A549 (cell line): Measurements from ENCODE around the gene ADGRG6. TPM values are rescaled to one million over a fixed set of nuclear protein-coding genes. Genes with fewer than 3 reads are reported as not detected.

Experiments used
- ATAC-seq, 2 experiments: fragments of 200-7000 bp in 1 of 2; fragments of >200 bp in 1 of 2; cut with Nextera tagmentation in 1 of 2; cut with Tn5 transposase in 1 of 2; 3 replicates each; pipeline versions ENCODE4 v1.8.0 to v1.9.1; 2018 to 2020; ENCODE audit warnings: mild to moderate bottlenecking in 1 of 2, moderate library complexity in 1 of 2
- CTCF ChIA-PET: fragments of 300-600 bp; sonication (Branson Sonifier 250); formaldehyde crosslinking; extraction: SDS; loops from one replicate; lab custom pipeline; 2021; ENCODE audit warnings: antibody characterized with exemption, inconsistent platforms; lab: Yijun Ruan, JAX
- POLR2A ChIA-PET: fragments of 350-600 bp; formaldehyde crosslinking; extraction: SDS; loops from one replicate; lab custom pipeline; 2021; ENCODE audit warnings: antibody characterized with exemption, inconsistent platforms; lab: Yijun Ruan, JAX
- DNase-seq, 2 experiments: peaks; one replicate each; pipeline versions ENCODE4 v3.0.0 to v3.0.0-alpha.2; 2011 to 2016; ENCODE audit warnings: low read depth in 1 of 2, low spot score in 1 of 2
- FAIRE-seq: peaks from 2 replicates; lab custom pipeline; 2011; peaks lifted over from hg19 to GRCh38; lab: Jason Lieb, UNC
- H3K27ac ChIP-seq, 2 experiments: fragments of >200 bp; sonication (Bioruptor Twin); formaldehyde crosslinking; 3 replicates each; pipeline ENCODE4 v1.5.1; 2016 to 2017
- H3K4me1 ChIP-seq: fragments of >200 bp; sonication (Bioruptor Twin); formaldehyde crosslinking; 3 replicates; pipeline ENCODE4 v1.6.1; 2016
- H3K4me2 ChIP-seq: fragments of >200 bp; sonication (Bioruptor Twin); formaldehyde crosslinking; 3 replicates; pipeline ENCODE4 v1.6.1; 2016
- H3K4me3 ChIP-seq: fragments of >200 bp; sonication (Bioruptor Twin); formaldehyde crosslinking; 3 replicates; pipeline ENCODE4 v1.5.1; 2016
- H3K9me3 ChIP-seq: fragments of >200 bp; sonication (Bioruptor Twin); formaldehyde crosslinking; 3 replicates; pipeline ENCODE4 v1.6.1; 2016
- BHLHE40 ChIP-seq: IDR thresholded peaks from 2 replicates; pipeline ENCODE4 v1.6.1; 2012; ENCODE audit warnings: low read depth, low read length, inconsistent platforms
- CBX2 ChIP-seq: fragments of 200-600 bp; sonication (generic); IDR thresholded peaks from 2 replicates; pipeline ENCODE4 v1.6.1; 2016; ENCODE audit warnings: low read depth, mild to moderate bottlenecking, borderline replicate concordance
- CBX8 ChIP-seq: fragments of 200-600 bp; sonication (generic); IDR thresholded peaks from 2 replicates; pipeline ENCODE4 v1.6.1; 2016
- CEBPB ChIP-seq, 2 experiments: fragments of >200 bp in 1 of 2; sonication (Bioruptor Twin) in 1 of 2; formaldehyde crosslinking in 1 of 2; IDR thresholded peaks; 2 replicates each; pipeline ENCODE4 v1.6.1; 2012 to 2016
- CHD4 ChIP-seq: fragments of 200-600 bp; sonication (generic); IDR thresholded peaks from 2 replicates; pipeline ENCODE4 v1.6.1; 2016; ENCODE audit warnings: antibody characterized with exemption, mild to moderate bottlenecking, borderline replicate concordance
- EP300 ChIP-seq, 2 experiments: fragments of >200 bp; sonication (Bioruptor Twin); formaldehyde crosslinking; IDR thresholded peaks; 2 replicates in 1 of 2; 3 replicates in 1 of 2; pipeline ENCODE4 v1.6.1; 2016 to 2017
- ESRRA ChIP-seq: fragments of 150-350 bp; IDR thresholded peaks from 2 replicates; pipeline ENCODE4 v1.6.1; 2014; ENCODE audit warnings: mild to moderate bottlenecking, low read length, borderline replicate concordance
- FOSL2 ChIP-seq, 2 experiments: fragments of 450-650 bp in 1 of 2; fragments of >200 bp in 1 of 2; sonication (Bioruptor Twin) in 1 of 2; formaldehyde crosslinking; IDR thresholded peaks; 2 replicates each; pipeline versions ENCODE4 v1.5.0 to v1.6.1; 2016 to 2020; ENCODE audit warnings: mild to moderate bottlenecking in 1 of 2, moderate library complexity in 1 of 2
- FOXS1 ChIP-seq: fragments of 250-450 bp; sonication (Bioruptor Pico); IDR thresholded peaks from 2 replicates; pipeline ENCODE4 v1.5.0; 2020; ENCODE audit warnings: mild to moderate bottlenecking, moderate library complexity
- GATA3 ChIP-seq: IDR thresholded peaks from 2 replicates; pipeline ENCODE4 v1.6.1; 2012; ENCODE audit warnings: borderline replicate concordance
- HDAC2 ChIP-seq: fragments of 200-600 bp; sonication (generic); IDR thresholded peaks from 2 replicates; pipeline ENCODE4 v1.6.1; 2016
- HOXA7 ChIP-seq: fragments of 250-450 bp; sonication (Bioruptor Pico); IDR thresholded peaks from 2 replicates; pipeline ENCODE4 v1.5.0; 2020; ENCODE audit warnings: mild to moderate bottlenecking, moderate library complexity
- HOXB5 ChIP-seq: fragments of 250-450 bp; sonication (Bioruptor Pico); IDR thresholded peaks from 2 replicates; pipeline ENCODE4 v1.5.0; 2020; ENCODE audit warnings: mild to moderate bottlenecking, moderate library complexity
- JUN ChIP-seq, 2 experiments: fragments of >200 bp; sonication (Bioruptor Twin); formaldehyde crosslinking; IDR thresholded peaks; 2 replicates in 1 of 2; 3 replicates in 1 of 2; pipeline ENCODE4 v1.6.1; 2016 to 2017
- JUNB ChIP-seq: fragments of >200 bp; sonication (Bioruptor Twin); formaldehyde crosslinking; IDR thresholded peaks from 2 replicates; pipeline ENCODE4 v1.6.1; 2016
- KDM1A ChIP-seq: fragments of 200-600 bp; sonication (generic); IDR thresholded peaks from 2 replicates; pipeline ENCODE4 v1.6.1; 2016; ENCODE audit warnings: low read depth, mild to moderate bottlenecking
- MAFK ChIP-seq: fragments of 450-650 bp; IDR thresholded peaks from 2 replicates; pipeline ENCODE4 v1.6.1; 2014; ENCODE audit not compliant: partially characterized antibody
- MAZ ChIP-seq: fragments of 150-350 bp; IDR thresholded peaks from 2 replicates; pipeline ENCODE4 v1.6.1; 2014; ENCODE audit warnings: antibody characterized with exemption, low read depth, low read length, borderline replicate concordance
- NPAS2 ChIP-seq: fragments of 250-450 bp; sonication (Bioruptor Pico); IDR thresholded peaks from 2 replicates; pipeline ENCODE4 v1.8.0; 2022; ENCODE audit warnings: mild to moderate bottlenecking, moderate library complexity, borderline replicate concordance
- NR3C1 ChIP-seq: fragments of >200 bp; sonication (Bioruptor Twin); formaldehyde crosslinking; IDR thresholded peaks from 3 replicates; pipeline ENCODE4 v1.6.1; 2017
- PHF8 ChIP-seq: fragments of 200-600 bp; sonication (generic); IDR thresholded peaks from 2 replicates; pipeline ENCODE4 v1.6.1; 2016; ENCODE audit warnings: low read depth, mild to moderate bottlenecking, antibody characterized with exemption, moderate library complexity, borderline replicate concordance
- POLR2A ChIP-seq: IDR thresholded peaks from 2 replicates; pipeline ENCODE4 v1.6.1; 2012; ENCODE audit warnings: mild to moderate bottlenecking, low read length
- RARB ChIP-seq: fragments of 250-450 bp; sonication (Bioruptor Pico); IDR thresholded peaks from 2 replicates; pipeline ENCODE4 v1.8.0; 2021; ENCODE audit warnings: mild to moderate bottlenecking, moderate library complexity
- RFX5 ChIP-seq: fragments of 450-650 bp; IDR thresholded peaks from 2 replicates; pipeline ENCODE4 v1.7.1; 2014; ENCODE audit warnings: antibody characterized with exemption, mild to moderate bottlenecking, moderate library complexity
- RNF2 ChIP-seq: fragments of 200-600 bp; sonication (generic); IDR thresholded peaks from 2 replicates; pipeline ENCODE4 v1.6.1; 2016; ENCODE audit warnings: low read depth, mild to moderate bottlenecking, antibody characterized with exemption, moderate library complexity, borderline replicate concordance
- SMC3 ChIP-seq: fragments of >200 bp; sonication (Bioruptor Twin); formaldehyde crosslinking; IDR thresholded peaks from 3 replicates; pipeline ENCODE4 v1.6.1; 2018; ENCODE audit warnings: inconsistent platforms
- TFCP2L1 ChIP-seq: fragments of 250-450 bp; sonication (Bioruptor Pico); IDR thresholded peaks from 2 replicates; pipeline ENCODE4 v1.5.0; 2021; ENCODE audit warnings: mild to moderate bottlenecking
- TP53 ChIP-seq: fragments of 250-450 bp; sonication (Bioruptor Pico); IDR thresholded peaks from 2 replicates; pipeline ENCODE4 v1.5.0; 2021; ENCODE audit warnings: mild to moderate bottlenecking, moderate library complexity
- WGBS: methylation state at CpG from one replicate; pipeline ENCODE4 v1.1.6; 2017; ENCODE audit errors: missing lambda C conversion rate; 5-methylcytosine and 5-hydroxymethylcytosine counted together
- polyA plus RNA-seq, 4 experiments: library from polyadenylated mRNA; depleted of rRNA in 3 of 4; stranded (reverse); fragments of >200 nt; fragmentation: RNase III in 1 of 4; extraction: RNeasy Plus Mini Kit Qiagen cat#74134 plus additional on column Dnase treatment in 1 of 4; gene quantifications; 2 replicates in 3 of 4; 3 replicates in 1 of 4; pipeline ENCODE4 v1.2.3, GENCODE V29; 2011 to 2017
- TF ChIP-seq, protein P1 (sequence below): IDR thresholded peaks from 2 replicates; pipeline ENCODE4 v1.6.1; 2012; ENCODE audit warnings: low read depth, borderline replicate concordance
- TF ChIP-seq, protein P2 (sequence below): fragments of 150-350 bp; IDR thresholded peaks from 2 replicates; pipeline ENCODE4 v1.6.1; 2014; ENCODE audit warnings: low read depth, mild to moderate bottlenecking, low read length
- TF ChIP-seq, protein P3 (sequence below): IDR thresholded peaks from 2 replicates; pipeline ENCODE4 v1.6.1; 2012

Gene ADGRG6
- polyA plus RNA-seq, 2 of the 4 experiments (the other 2 are of a cell fraction), result 55.4 to 181 TPM

DNA sequence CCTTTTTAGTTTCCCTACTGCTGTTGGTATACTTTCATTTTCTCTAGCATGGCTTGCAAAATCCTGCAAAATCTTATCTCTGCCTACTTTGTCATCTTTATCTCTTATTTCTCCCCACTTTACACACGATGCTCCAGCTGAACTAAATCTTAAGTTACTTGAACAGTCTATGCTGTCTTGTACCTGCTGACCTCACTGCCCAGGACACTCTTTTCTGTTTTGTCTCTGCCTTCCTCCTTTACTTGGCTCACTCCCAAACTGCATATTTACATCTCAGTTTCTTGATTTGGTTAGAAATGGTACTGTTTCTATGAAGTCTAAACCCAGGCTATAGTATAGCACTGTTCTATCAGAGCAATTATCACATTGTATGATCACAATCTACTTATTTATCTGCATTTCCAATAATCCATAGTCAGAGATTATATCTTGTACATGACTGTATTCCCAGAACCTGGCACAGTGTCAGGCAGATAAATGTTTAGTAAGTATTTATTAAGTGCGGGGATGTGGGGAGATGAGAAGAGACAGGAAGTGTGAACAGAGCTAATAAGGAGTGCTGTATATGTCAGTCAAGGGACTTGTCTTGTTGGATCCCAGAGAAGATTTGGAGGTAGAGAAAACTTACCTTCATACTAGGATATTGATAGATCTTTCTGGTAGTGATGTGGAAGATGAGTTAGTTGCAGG, 57.6 kb downstream of the ADGRG6 start (continued):
- no peak for TF ChIP-seq JUNB

DNA sequence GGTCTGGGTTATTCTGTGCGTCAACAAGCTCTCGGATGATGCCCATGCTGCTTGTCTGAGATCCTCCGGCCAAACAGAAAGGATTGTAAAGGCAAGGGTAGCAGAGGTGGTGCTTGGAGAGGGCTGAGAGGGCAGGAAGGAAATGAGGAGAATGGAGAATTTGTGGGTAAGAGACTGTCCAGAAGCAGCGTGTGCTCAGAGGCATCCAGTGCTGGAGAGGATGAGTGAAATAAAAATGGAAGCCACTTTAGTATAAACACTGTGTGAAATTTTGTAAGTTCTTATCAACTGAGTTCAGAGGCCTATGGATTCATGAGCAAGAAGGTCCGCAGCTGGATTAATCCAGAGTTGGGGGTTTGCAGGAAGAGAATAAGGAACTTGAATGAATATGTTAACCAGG, 59.5 kb downstream of the ADGRG6 start:
- 87% methylated on average over 5 of the region's 5 CpGs for WGBS
- ChIA-PET POLR2A (interaction anchor here (0.6 to 1.1 kb wide), 2 partner anchors 13 to 15 kb away, joined by 3 to 5 read pairs; no protein-coding TSS in a partner anchor), CTCF (no interaction called here)
- peaks cover 89% of the 10 kb centered on the region for H3K4me1 ChIP-seq
- peak overlapping the region; percentile 70 to 78 for H3K27ac ChIP-seq
- DNase-seq (no peak), ATAC-seq (peak; percentile 27 to 39; a peak in 3 of 6 replicates), FAIRE-seq (no peak)
- H3K4me2 ChIP-seq, result peak overlapping the region; percentile 66
- H3K4me3 ChIP-seq, result no peak overlapping the region
- TF ChIP-seq SMC3 (no peak), HOXA7 (no peak), RFX5 (no peak), RNF2 (no peak)
- TF ChIP-seq, protein P1, sequence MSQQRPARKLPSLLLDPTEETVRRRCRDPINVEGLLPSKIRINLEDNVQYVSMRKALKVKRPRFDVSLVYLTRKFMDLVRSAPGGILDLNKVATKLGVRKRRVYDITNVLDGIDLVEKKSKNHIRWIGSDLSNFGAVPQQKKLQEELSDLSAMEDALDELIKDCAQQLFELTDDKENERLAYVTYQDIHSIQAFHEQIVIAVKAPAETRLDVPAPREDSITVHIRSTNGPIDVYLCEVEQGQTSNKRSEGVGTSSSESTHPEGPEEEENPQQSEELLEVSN, result no peak
- no peaks in the 10 kb centered on the region for H3K9me3 ChIP-seq

DNA sequence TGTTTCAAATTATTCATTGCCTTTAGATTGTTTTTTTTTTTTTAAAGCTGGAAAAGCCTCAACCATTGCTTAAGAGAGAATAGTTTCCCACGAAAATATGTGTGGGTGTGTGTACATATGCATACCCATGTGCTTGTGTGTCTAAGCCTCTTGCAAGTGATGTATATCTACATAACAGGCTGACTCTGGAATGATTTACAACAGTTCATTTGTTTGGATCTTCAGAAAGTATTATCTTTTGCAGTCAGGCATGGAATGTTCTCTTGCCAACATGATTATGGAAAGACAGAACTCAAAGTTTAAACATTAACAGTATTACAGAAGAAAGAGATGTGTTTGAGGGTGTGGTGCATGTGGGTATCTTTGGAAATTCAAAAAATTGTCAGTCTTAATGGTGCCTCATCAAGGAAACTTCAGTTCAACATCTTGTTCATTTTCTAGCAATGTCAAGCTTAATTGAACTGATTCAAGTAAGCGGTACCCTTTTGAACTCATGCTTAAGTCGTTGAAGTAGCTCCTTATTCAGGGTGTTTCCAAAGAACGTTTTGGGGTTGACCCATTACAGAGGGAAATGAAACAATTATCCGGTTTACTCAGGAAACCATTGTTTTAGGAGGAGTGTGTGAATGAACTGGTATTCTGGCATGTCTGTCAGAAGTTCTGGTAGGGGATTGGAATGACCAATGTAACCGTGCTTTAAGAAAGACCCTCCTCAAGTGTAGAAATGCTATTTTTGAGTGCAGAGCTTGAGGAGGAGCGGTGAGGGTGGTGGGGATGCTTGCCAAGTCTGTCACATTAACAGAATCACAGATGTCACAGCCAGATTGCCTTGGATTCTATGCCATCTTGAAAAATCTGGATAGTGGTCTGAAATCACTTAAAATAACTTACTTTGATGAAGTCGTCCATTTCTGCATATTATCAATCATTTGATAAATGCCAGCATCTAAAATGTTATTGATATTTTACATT, 60.3 kb downstream of the ADGRG6 start:
- H3K27ac ChIP-seq, result peak overlapping the region; percentile 70 to 78
- peaks cover 82% of the 10 kb centered on the region for H3K4me1 ChIP-seq
- ATAC-seq, result peak; percentile 69 to 79; a peak in 5 of 6 replicates
- H3K4me3 ChIP-seq, result no peak overlapping the region
- peak; percentile 91 for FAIRE-seq
- no peaks in the 10 kb centered on the region for H3K9me3 ChIP-seq
- WGBS, result 28% methylated on average over 8 of the region's 8 CpGs
- peak in 1 of 2 experiments; percentile 78 for DNase-seq
- H3K4me2 ChIP-seq, result peak overlapping the region; percentile 66
- ChIA-PET CTCF (interaction anchor here (0.6 to 0.8 kb wide), 3 partner anchors 27 to 175 kb away, joined by 3 to 4 read pairs (median 3); no protein-coding TSS in a partner anchor), POLR2A (interaction anchor here (0.6 to 1.1 kb wide), 2 partner anchors 13 to 14 kb away, joined by 3 to 5 read pairs; no protein-coding TSS in a partner anchor)
- TF ChIP-seq CBX8, result no peak
- TF ChIP-seq, protein P2, sequence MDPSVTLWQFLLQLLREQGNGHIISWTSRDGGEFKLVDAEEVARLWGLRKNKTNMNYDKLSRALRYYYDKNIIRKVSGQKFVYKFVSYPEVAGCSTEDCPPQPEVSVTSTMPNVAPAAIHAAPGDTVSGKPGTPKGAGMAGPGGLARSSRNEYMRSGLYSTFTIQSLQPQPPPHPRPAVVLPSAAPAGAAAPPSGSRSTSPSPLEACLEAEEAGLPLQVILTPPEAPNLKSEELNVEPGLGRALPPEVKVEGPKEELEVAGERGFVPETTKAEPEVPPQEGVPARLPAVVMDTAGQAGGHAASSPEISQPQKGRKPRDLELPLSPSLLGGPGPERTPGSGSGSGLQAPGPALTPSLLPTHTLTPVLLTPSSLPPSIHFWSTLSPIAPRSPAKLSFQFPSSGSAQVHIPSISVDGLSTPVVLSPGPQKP, result no peak
- TF ChIP-seq JUN (IDR thresholded peaks at IDR 0.05), result 0 out of 5 replicates have a peak, but pooled peaks of 1 of the 2 experiments have one; percentile 39
- no peak for TF ChIP-seq RARB (CRISPR knock-in tag)
- TF ChIP-seq ESRRA, result no peak
- TF ChIP-seq BHLHE40, result no peak
- TF ChIP-seq PHF8, result no peak
- no peak for TF ChIP-seq NPAS2 (CRISPR knock-in tag)
- no peak for TF ChIP-seq FOXS1
- no peak for TF ChIP-seq NR3C1
- TF ChIP-seq POLR2A, result no peak
- no peak for TF ChIP-seq HOXB5
- no peak for TF ChIP-seq TP53 (CRISPR knock-in tag)
- TF ChIP-seq CEBPB (IDR thresholded peaks at IDR 0.05), result peak in 1 of 2 experiments; percentile 65; a peak in 2 of 4 replicates
- TF ChIP-seq CHD4, result no peak
- TF ChIP-seq GATA3, result peak; percentile 84
- TF ChIP-seq CBX2, result no peak
- no peak for TF ChIP-seq KDM1A
- TF ChIP-seq HOXA7, result no peak; the same call in 1 of the 2 replicates
- no peak for TF ChIP-seq FOSL2 (IDR thresholded peaks at IDR 0.05)
- TF ChIP-seq FOSL2 (CRISPR knock-in tag; IDR thresholded peaks at IDR 0.05), result peak; percentile 47; the same call in 1 of the 2 replicates
- no peak for TF ChIP-seq MAZ
- TF ChIP-seq, protein P3, sequence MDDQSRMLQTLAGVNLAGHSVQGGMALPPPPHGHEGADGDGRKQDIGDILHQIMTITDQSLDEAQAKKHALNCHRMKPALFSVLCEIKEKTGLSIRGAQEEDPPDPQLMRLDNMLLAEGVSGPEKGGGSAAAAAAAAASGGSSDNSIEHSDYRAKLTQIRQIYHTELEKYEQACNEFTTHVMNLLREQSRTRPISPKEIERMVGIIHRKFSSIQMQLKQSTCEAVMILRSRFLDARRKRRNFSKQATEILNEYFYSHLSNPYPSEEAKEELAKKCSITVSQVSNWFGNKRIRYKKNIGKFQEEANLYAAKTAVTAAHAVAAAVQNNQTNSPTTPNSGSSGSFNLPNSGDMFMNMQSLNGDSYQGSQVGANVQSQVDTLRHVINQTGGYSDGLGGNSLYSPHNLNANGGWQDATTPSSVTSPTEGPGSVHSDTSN, result no peak
- TF ChIP-seq HDAC2, result no peak
- TF ChIP-seq, protein P1, result no peak
- TF ChIP-seq EP300 (IDR thresholded peaks at IDR 0.05), result peak; percentile 30 to 58; a peak in 1 of 5 replicates
- no peak for TF ChIP-seq TFCP2L1 (CRISPR knock-in tag)
- no peak for TF ChIP-seq MAFK
